ENCODE results near the gene TVP23C. TPM values are rescaled to one million over a fixed set of nuclear protein-coding genes. Genes with fewer than 3 reads are reported as not detected.

TVP23C gene
- total and polyA plus RNA-seq, 2 experiments from 2014 or later: 15.3 to 40.7 TPM

GRCh38 chr17:15494821-15495220 is 68.5 kb downstream of the TVP23C start:
- Histone ChIP-seq H3K36me3 (replicated peaks; ENCODE audit: insufficient read depth, low read depth) (no peaks in the 10 kb centered on the region), H3K9me3 (ENCODE audit: low read depth) (no peaks in the 10 kb centered on the region), H3K9me2 (replicated peaks; ENCODE audit: insufficient read depth) (no peaks in the 10 kb centered on the region), H3K4me2 (no peak overlapping the region), H3K27ac (no peak overlapping the region), H3K4me3 (no peak overlapping the region), H2AFZ (no peak overlapping the region), H4K20me1 (ENCODE audit: insufficient read depth, poor library complexity, severe bottlenecking) (no peaks in the 10 kb centered on the region), H3K27me3 (no peaks in the 10 kb centered on the region), H3K4me1 (ENCODE audit: insufficient read depth) (peaks cover 8% of the 10 kb centered on the region), H3K79me2 (no peaks in the 10 kb centered on the region)
- no peak for DNase-seq (ENCODE audit: low spot score)
- TF ChIP-seq EZH2phosphoT487 (IDR thresholded peaks at IDR 0.05; ENCODE audit: low read depth, severe bottlenecking, unreplicated experiment) (no peak), EZH2 (IDR thresholded peaks at IDR 0.05; ENCODE audit: borderline replicate concordance) (no peak), CTCF (IDR thresholded peaks at IDR 0.05; ENCODE audit: poor library complexity) (no peak)

GRCh38 chr17:15493693-15494035 is 69.6 kb downstream of the TVP23C start:
- Histone ChIP-seq H3K4me3 (no peak overlapping the region), H3K27me3 (no peaks in the 10 kb centered on the region), H4K20me1 (ENCODE audit: insufficient read depth, poor library complexity, severe bottlenecking) (no peaks in the 10 kb centered on the region), H3K36me3 (replicated peaks; ENCODE audit: insufficient read depth, low read depth) (no peaks in the 10 kb centered on the region), H2AFZ (no peak overlapping the region), H3K9me3 (ENCODE audit: low read depth) (no peaks in the 10 kb centered on the region), H3K4me2 (no peak overlapping the region), H3K9me2 (replicated peaks; ENCODE audit: insufficient read depth) (no peaks in the 10 kb centered on the region), H3K4me1 (ENCODE audit: insufficient read depth) (peaks cover 8% of the 10 kb centered on the region), H3K79me2 (no peaks in the 10 kb centered on the region), H3K27ac (no peak overlapping the region)
- DNase-seq (ENCODE audit: low spot score): no peak
- no peak for TF ChIP-seq EZH2phosphoT487 (IDR thresholded peaks at IDR 0.05; ENCODE audit: low read depth, severe bottlenecking, unreplicated experiment)
- no peak for TF ChIP-seq CTCF (IDR thresholded peaks at IDR 0.05; ENCODE audit: poor library complexity)
- 0% methylated on average over 1 of the region's 1 CpG for WGBS (ENCODE audit: low lambda C conversion rate, missing lambda C conversion rate)

- H3K79me2 ChIP-seq: no peaks in the 10 kb centered on the region
- no peak overlapping the region for H2AFZ ChIP-seq
- H3K4me1 ChIP-seq (ENCODE audit: insufficient read depth): peaks cover 8% of the 10 kb centered on the region
- 95% methylated on average over 8 of the region's 8 CpGs for WGBS (ENCODE audit: low lambda C conversion rate, missing lambda C conversion rate)
- H4K20me1 ChIP-seq (ENCODE audit: insufficient read depth, poor library complexity, severe bottlenecking): no peaks in the 10 kb centered on the region
- no peak overlapping the region for H3K27ac ChIP-seq
- TF ChIP-seq CTCF (IDR thresholded peaks at IDR 0.05; ENCODE audit: poor library complexity) (no peak), EZH2phosphoT487 (IDR thresholded peaks at IDR 0.05; ENCODE audit: low read depth, severe bottlenecking, unreplicated experiment) (no peak), EZH2 (IDR thresholded peaks at IDR 0.05; ENCODE audit: borderline replicate concordance) (no peak)
- H3K36me3 ChIP-seq (replicated peaks; ENCODE audit: insufficient read depth, low read depth): no peaks in the 10 kb centered on the region
- no peaks in the 10 kb centered on the region for H3K9me3 ChIP-seq (ENCODE audit: low read depth)
- H3K4me3 ChIP-seq: no peak overlapping the region
- DNase-seq (ENCODE audit: low spot score): no peak
- H3K27me3 ChIP-seq: no peaks in the 10 kb centered on the region
- H3K4me2 ChIP-seq: no peak overlapping the region
- no peaks in the 10 kb centered on the region for H3K9me2 ChIP-seq (replicated peaks; ENCODE audit: insufficient read depth)
Observed at GRCh38 chr17:15492791-15493692, 70.2 kb downstream of the TVP23C start.
